ENCODE results near the gene SLC7A5.

- TF ChIP-seq CTCF (IDR thresholded peaks at IDR 0.05) (no peak), POLR2A (IDR thresholded peaks at IDR 0.05) (no peak), POLR2AphosphoS5 (IDR thresholded peaks at IDR 0.05) (no peak), EP300 (IDR thresholded peaks at IDR 0.05) (no peak)
Observed at GRCh38 chr16:87839542-87840270, 29.6 kb downstream of the SLC7A5 start.
